Mammary epithelial cell (primary cell): Measurements from ENCODE around the gene TXLNA.

Experiments used
- EZH2 ChIP-seq: IDR thresholded peaks from 2 replicates; pipeline ENCODE4 v1.6.1; 2012; ENCODE audit warnings: low read length, inconsistent platforms, borderline replicate concordance
- TF ChIP-seq, protein P1 (sequence below), 2 donors: IDR thresholded peaks in 1 of 2; conservative IDR thresholded peaks in 1 of 2; 2 replicates each; pipeline ENCODE4 v1.5.1; 2011 to 2012; ENCODE audit warnings: inconsistent platforms in 2 of 2, low read length in 2 of 2, mild to moderate bottlenecking in 2 of 2, control low read depth in 1 of 2, low read depth in 1 of 2; ENCODE audit not compliant: insufficient read depth in 1 of 2; ENCODE audit errors: extremely low read depth in 1 of 2

DNA sequence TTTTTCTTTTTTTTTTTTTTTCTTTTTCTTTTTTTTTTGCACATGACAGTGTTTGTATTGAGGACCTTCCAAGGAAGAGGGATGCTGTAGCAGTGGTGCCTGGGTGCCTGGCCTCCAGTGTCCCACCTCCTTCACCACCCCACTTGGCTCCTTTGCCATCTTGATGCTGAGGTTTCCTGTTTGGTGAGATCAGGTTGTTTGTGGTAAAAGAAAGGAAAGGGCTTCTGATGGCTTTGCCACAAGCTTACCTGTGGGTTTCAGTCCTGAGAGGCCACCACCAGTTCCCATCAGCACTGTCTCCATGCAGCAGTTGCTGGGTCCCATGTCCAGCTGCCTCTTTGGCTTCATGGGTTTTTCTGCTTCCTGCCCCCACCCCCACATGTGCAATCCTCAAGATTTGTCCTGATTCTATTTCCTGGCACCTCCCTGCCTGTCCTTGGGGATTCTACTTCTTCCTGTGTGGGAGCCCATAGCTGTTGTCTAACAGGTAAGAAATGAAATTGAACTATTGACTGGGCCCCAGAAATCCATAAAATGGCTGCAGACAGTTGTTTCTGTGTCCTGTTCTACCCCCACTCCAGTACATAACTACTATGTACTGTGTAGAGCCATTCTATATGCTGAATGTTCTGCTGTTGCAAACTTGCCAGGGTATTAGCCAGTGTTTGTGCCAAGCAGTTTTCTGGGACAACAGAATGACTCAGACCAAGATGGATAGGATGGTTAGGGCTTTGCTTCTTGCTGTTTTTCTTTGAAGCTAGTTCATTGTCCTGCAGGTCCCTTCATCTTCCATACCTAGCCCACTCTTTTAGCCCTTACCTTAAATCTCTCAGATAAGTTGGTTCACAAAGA, 16.7 kb downstream of the TXLNA start:
- TF ChIP-seq, protein P1, sequence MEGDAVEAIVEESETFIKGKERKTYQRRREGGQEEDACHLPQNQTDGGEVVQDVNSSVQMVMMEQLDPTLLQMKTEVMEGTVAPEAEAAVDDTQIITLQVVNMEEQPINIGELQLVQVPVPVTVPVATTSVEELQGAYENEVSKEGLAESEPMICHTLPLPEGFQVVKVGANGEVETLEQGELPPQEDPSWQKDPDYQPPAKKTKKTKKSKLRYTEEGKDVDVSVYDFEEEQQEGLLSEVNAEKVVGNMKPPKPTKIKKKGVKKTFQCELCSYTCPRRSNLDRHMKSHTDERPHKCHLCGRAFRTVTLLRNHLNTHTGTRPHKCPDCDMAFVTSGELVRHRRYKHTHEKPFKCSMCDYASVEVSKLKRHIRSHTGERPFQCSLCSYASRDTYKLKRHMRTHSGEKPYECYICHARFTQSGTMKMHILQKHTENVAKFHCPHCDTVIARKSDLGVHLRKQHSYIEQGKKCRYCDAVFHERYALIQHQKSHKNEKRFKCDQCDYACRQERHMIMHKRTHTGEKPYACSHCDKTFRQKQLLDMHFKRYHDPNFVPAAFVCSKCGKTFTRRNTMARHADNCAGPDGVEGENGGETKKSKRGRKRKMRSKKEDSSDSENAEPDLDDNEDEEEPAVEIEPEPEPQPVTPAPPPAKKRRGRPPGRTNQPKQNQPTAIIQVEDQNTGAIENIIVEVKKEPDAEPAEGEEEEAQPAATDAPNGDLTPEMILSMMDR (conservative IDR thresholded peaks at IDR 0.05 in 1 of 2, IDR thresholded peaks at IDR 0.05 in 1 of 2; ENCODE audit: extremely low read depth in 1 of 2, insufficient read depth in 1 of 2, low read depth in 1 of 2, low read length in 2 of 2), result no peak
- TF ChIP-seq EZH2, result no peak
